ENCODE measurements around the gene SCG3.
"Not testable (repeated sequence)": the region's sequence is repeated elsewhere in the genome, so short reads cannot be mapped to it uniquely, and the experiment has no call there.

Gene SCG3

DNA sequence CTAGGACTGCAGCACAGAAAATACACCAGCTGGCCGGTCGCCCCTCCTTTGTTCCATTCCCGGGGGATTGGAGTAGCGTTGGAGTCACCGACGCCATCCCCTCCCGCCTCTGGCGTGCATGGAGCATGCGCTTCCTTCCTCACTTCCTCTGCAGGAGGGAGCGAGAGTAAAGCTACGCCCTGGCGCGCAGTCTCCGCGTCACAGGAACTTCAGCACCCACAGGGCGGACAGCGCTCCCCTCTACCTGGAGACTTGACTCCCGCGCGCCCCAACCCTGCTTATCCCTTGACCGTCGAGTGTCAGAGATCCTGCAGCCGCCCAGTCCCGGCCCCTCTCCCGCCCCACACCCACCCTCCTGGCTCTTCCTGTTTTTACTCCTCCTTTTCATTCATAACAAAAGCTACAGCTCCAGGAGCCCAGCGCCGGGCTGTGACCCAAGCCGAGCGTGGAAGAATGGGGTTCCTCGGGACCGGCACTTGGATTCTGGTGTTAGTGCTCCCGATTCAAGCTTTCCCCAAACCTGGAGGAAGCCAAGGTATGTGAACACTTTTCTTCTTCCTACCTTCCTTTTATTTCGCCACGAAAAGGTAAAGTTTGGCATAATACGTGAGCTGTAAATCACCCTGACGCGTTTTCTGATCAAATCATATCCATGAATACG, at the start of gene SCG3:
TSS of gene SCG3 (plus strand) at position 201 of the 661 bp plus-strand sequence. CDS start at position 454, 253 bp downstream.
- DNase-seq (ENCODE audit: low read depth in 2 of 2) = peak in 1 of 2 donors; percentile 0

DNA sequence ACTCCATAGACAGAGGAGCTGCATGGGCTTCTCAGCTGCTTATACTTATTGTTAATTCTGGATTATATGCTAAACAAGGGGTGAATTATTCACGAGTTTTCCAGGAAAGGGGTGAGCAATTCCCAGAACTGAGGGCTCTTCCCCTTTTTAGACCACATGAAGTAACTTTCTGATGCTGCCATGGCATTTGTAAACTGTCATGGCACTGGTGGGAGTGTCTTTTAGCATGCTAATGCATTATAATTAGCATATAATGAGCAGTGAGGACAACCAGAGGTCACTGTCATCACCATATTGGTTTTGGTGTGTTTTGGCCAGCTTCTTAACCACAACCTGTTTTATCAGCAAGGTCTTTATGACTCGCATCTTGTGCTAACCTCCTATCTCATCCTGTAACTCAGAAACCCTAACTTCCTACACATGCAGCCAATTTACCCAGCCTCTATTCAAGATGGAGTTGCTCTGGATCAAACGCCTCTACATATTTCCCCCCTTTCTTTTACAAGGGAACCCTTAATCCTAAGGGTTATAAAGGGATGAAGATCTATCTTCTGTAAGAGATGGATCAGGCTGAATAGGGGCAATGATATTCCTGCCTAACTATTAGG, 46.6 kb upstream of the SCG3 start:
- DNase-seq (ENCODE audit: low read depth in 2 of 2) = no peak

DNA sequence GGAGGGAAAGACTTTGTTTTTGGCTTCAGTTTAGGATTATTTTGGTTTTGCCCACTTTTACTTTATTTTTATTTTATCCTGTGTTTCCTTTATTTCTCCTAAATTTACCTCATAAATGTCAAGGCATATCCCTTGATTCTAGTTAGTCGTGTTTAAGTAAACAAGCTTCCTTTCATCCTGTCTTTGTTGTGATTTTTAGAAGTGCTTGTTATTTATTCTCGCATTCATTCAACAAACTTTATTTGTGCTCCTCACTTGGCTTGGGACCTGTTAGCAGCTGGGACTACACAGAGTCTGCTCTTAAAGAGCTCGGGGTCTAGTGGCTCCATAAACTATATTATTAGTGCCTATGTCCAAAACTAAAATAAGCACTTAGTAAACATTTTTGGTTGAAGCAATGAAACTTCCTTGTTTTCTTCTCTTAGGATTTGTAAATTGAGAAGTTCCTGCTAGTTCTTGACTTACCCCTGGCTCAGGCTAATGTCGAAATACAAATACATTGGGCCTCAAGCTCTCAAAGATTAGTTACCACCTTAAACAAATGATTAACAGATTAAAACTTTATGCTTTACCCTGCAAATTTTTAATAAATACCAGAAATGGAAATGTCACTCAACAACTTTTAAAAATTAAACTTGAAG, 39.7 kb upstream of the SCG3 start:
- no peak for DNase-seq (ENCODE audit: low read depth in 2 of 2)

DNA sequence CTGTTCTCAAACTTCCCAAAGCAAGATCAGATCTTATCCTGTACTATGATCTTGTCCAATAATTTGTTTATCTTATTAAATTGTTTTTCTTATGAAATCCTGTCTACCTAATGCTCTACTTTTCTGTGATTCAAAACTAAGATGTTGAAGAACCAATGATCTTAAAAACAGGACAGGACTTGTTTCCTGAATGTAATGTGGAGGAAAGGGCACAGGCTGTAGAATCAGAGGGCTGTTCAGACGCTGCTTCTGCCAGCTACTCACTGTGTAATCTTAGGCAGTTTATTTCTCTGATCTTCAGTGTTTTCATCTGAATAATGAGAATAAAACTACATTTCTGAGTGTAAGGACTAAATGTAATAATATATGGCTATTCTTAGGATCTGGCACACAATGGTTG, 38.6 kb upstream of the SCG3 start:
- no peak for DNase-seq (ENCODE audit: low read depth in 2 of 2)

DNA sequence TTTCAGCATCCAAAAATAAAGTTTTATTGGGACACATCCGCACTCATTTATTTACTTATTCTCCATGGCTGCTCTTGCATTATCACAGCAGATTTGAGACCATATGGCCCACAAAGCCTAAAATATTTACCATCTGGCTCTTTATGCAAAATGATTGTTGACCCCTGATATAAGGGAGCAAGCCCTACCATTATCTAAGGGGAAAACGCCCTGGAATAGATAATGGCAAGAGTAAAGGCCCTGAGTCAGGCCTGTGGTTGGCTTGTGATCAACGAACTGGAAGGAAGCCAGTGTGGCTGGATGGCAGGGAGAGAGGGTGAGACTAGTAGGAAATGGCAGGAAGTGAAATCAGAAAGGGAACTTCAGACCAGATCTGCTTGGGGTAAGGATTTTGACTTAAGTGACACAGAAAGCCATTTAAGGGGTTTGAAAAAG, 34.2 kb upstream of the SCG3 start:
- DNase-seq (ENCODE audit: low read depth in 2 of 2) = no peak

DNA sequence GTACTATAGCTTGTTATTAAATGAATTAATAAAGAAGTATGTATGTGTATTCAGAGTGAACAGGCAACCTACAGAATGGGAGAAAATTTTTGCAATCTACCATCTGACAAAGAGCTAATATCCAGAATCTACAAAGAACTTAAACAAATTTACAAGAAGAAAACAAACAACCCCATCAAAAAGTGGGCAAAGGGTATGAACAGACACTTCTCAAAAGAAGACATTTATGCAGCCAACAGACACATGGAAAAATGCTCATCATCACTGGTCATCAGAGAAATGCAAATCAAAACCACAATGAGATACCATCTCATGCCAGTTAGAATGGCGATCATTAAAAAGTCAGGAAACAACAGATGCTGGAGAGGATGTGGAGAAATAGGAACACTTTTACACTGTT, 33.2 kb upstream of the SCG3 start:
- not testable (repeated sequence) for DNase-seq (ENCODE audit: low read depth in 2 of 2)

DNA sequence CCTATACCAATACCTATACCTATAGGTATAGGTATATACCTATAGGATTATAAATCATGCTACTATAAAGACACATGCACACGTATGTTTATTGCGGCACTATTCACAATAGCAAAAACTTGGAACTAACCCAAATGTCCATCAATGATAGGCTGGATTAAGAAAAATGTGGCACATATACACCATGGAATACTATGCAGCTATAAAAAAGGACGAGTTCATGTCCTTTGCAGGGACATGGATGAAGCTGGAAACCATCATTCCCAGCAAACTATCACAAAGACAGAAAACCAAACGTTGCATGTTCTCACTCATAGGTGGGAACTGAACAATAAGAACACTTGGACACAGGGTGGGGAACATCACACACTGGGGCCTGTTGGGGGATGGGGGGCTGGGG, 32.7 kb upstream of the SCG3 start:
- not testable (repeated sequence) for DNase-seq (ENCODE audit: low read depth in 2 of 2)

DNA sequence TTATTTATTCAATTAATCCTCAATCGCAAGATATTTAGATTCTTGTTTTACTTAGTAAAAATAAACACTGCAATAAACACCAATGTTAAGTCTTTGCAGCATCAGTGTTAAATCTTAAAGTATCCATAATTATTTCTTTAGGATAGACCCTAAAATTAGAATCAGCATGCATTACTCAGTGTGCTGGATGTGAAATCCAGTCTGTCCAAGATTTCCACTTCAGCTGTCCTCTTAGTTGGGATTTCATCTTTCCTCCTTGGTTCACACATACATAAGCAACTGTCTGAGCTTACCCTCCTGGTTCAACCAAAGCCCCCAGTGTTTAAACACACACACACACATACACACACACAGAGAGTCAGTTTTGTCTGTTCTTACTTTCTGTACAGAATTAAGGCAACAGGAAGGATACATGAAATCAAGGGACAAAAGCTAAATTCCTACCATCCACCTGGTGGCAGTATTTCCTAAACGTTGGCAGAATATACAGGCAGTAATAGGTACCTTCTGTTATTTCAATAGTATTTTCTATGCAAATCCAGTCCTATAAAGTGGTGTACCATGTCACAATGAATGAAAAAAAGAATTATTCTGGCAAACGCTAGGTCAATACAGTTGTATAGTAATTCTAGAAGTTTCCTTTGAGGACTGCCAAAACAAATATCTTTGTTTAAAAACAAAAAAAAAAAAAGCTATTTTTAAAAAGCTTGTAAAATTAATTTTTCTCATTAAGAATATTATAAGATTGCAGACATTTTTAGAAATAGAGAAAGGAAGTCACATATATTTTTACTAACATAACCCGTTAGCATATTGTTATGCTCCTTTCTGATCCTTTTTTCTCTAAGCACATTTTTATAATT, 31.4 kb upstream of the SCG3 start:
- peak in 1 of 2 donors; percentile 17 for DNase-seq (ENCODE audit: low read depth in 2 of 2)

DNA sequence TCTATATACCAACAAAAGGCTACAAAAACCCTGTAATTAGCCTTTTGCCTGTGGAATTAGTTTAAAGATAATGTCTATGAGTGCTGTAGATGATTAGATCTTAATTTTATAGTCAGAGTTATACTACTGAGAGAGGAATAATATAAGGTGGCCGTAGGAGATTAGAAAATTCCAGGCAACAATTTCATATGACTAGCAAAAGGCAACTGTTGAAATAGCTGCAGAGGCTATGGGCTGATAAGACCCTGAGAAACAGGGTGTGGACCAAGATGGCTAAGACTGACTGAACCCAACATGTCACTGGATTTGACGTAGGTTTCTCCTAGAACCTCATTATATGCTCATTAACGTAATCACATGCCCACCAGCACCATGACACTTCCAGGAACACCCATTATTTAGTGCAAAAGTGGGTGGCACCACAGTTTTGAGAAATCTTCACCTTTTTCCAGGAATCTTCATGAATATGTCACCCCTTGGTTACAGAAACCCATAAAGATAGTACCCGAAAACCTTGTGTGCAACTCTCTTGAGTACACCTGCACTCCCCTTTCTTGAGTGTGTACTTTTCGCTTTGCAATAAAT, 29.1 kb upstream of the SCG3 start:
- DNase-seq (ENCODE audit: low read depth in 2 of 2) = no peak

DNA sequence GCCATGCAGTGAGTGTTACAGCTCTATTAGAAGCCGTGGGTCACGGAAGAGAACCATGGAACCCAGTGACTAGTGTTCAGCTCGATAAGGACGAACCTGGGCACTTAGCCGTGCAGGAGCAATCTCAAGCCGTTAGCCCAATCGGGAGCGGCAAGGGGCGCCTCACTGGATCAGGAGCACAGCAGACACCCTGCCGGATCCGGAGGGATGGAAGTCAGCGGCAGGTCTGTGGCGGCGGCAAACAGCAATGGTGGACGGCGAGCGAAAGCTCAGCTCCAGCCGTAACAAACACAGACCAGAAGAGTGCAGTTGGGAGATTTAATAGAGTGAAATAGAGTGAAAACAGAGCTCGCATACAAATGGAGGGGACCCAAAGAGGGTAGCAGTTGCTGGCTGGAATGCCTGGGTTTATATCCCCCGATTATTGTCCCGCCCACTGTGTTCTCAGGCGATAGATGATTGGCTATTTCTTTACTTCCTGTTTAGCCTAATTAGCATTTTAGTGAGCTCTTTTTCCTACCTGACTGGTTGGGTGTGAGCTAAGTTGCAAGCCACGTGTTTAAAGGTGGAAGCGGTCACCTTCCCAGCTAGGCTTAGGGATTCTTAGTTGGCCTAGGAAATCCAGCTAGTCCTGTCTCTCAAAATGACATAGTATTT, 25.8 kb upstream of the SCG3 start:
- DNase-seq (ENCODE audit: low read depth in 2 of 2) = not testable (repeated sequence)

DNA sequence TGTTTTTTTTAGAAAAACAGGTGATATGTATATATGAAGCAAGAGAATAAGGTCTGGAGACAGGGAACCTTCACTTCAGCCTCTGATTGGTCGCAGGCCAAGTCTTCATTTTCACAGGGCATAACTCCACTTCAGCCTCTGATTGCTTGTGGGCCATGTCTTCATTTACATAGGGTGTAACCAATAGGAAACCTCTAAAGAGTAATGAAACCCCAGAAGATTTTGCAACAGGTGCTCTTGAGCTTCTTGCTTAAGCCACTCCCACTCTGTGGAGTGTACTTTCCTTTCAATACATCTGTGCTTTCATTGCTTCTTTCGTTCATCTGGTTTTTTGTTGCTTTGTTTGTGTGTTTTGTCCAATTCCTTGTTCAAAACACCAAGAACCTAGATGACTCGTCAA, 22.6 kb upstream of the SCG3 start:
- no peak for DNase-seq (ENCODE audit: low read depth in 2 of 2)

DNA sequence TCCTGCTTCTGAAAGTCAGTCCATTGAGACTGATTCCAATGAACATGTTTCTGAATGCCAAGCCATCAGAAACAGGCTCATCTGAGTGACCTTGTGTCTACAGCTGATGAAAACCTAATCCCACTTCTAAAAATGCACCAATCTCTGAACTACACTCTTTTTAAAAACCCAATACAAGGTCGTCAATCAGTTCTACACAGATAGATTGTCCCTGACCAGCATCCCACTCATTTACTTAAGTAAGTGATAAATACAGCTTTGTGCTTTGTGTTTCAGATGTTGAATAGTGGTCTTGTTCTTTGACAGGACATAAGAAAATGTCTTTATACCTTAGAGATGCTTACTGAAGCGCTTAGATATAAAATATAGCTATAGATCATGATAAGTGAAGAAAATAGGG, 20.2 kb upstream of the SCG3 start:
- no peak for DNase-seq (ENCODE audit: low read depth in 2 of 2)

DNA sequence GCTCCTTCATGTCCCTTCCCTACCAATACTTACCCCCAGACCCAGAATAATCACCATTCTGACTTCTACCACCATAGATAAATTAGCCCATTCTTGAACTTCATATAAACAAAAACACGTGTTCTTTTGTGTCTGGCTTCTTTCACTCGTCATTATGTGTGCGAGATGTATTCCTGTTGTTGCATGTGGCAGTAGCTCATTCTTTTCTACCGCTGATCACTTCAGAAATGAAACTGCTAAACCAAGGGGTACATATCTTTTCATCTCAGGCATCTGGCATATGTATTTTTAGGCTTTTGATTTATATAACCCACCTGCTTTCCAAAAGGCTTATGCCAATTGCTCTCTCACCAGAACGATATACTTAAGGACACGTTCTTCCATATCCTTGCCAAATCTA, 13.8 kb upstream of the SCG3 start:
- DNase-seq (ENCODE audit: low read depth in 2 of 2) = no peak

DNA sequence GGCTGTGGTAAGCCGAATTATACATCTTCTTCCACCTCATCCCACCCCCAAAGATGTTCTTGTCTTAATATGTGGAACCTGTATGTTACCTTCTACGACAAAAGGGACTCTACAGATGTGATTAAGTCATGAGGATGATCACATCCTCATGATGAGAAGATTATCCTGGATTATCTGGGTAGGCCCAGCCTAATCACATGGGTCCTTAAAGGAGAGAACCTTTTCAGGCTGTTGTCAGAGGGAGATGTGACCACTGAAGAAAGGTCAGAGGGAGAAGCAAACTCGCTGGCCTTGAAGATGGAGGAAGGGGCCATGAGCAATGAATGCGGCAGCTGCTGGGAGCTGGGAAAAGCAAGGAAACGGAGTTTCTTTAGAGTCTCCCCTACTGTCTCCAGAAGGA, 12.9 kb upstream of the SCG3 start:
- no peak for DNase-seq (ENCODE audit: low read depth in 2 of 2)

DNA sequence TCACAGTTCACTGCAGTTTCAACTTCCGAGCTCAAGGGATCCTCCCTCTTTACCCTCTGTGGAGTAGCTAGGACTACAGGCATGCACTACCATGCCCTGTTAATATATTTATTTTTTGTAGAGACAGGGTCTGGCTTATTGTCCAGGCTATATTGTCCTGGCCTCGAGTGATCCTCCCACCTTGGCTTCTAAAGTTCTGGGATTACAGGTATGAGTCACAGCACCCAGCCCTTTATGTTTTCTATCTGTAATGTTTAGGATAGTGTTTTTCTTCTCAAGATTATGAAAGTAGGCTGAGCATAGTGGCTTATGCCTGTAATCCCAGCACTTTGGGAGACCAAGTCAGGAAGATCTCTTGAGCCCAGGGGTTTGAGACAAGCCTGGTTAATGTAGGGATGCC, 11.9 kb upstream of the SCG3 start:
- DNase-seq (ENCODE audit: low read depth in 2 of 2) = no peak

DNA sequence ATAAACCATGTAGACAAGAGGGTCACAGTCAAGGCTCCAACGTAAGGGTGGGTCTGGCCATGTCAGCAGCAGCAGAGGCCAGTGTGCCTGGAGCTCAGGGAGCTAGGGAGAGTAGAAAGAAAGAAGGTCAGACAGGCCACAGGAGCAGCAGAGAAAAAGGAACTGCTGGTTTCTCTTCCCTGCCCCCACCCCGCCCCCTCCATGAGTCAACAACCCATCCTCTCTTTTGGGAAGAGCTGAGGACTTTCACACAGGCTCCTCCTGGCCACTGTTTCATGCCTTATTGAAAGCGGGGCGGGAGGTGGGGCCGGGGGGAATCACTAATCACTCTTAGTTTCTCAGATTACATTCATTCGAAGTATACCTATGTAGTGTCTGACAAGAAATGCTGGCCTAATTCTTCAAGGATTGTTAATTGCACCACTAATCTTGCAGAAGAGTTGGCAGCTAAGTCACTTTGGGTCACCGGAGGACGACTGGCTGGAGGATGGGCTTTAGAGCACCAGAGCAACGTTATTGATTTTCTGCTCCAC, 9.1 kb upstream of the SCG3 start:
- DNase-seq (ENCODE audit: low read depth in 2 of 2) = no peak

DNA sequence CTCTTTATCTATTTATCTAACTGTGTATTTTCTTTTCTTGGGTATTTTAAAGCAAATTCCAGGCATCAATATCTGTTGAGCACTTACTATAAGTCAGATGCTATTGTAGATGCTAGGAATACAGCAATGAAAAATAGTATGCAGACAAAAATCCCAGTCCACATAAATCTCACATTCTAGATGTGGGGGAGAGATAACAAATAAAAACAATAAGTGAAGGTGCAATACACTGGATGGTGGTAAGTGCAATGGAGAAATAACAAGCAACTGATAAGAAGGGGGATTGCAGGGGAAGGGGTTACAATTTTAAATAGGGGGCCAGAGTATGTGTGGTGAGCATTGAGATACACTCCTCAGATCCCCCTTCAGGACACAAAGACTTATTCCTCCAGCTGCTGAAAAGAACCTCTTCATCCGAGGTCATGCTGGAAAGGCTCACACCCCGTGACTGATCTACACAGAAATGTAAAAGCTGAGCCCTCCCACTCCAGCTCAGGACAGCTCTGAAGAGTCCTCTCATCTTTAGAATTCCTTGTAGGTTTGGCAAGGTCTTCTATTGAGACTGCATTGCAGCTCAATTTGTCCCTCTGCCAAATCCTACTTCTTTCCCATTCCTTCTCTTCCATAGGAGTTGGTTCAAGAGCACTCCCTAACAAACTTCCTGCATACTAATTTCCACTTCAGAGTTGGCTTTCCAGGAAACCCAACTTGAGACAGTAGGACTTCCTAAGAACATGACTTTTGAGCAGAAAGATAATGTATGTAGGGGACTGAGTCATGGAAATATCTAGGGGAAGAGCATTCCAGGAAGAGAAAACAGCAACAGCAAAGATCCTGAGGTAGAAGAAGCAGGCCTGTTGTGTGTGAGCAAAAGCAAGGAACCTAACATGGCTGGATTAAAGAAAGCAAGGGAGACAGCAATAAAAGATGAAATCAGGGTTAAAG, 8.1 kb upstream of the SCG3 start:
- DNase-seq (ENCODE audit: low read depth in 2 of 2) = no peak

DNA sequence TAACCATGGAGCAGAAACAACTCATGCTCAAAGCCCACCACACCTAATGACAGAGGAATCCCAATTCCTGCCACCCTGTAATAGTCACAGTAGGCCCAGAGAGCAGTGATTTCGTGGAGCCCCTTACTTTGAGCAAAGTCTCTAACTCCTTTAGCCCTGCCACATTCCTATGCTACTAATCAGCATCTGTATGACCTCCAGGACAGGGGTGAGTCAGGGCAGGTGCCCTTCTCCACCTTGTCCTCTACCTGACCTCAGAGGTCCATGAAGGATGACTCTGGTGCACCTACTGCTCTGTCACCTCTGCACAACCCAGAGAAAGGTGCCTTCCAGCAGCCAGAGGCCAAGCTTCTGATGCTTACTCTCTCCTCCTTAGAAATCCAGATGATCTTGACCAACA, 6.1 kb upstream of the SCG3 start:
- no peak for DNase-seq (ENCODE audit: low read depth in 2 of 2)

DNA sequence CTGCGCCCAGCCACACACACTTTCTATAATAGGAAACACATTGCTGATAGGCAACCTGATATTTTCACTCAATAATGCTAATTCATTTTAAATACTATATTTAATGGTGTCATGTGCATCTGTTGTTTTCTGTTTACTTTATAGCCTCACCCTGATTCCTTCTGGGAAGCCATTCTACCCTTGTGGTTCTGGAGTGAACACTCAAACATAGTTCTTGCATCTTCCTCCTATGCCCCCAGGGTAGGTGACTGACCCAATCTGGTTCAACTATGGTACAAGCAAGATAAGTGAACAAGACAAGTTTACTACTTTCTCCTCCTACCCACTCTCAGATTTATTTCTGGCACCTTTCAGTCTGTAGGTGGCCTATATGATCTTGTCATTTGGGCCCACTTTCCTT, 4.3 kb upstream of the SCG3 start:
- no peak for DNase-seq (ENCODE audit: low read depth in 2 of 2)

DNA sequence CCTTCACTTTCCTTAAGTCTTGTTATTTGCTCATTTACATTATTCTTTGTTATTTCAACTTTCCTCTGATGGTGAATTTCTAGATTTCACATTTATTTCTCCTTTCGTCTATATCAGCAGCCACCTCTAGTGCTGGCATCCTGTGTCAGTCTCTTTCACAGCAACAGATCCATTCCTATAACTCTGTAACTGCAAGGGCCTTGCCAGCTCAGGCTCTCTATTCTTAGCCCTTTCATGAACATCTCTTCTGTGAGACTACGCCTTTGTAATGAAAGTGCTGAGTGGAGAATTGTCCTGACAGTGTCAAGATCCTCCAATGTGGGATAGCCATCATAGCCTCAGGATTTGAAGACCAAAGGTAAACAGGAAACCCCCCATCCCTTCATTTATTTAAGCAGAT, 3.9 kb upstream of the SCG3 start:
- no peak for DNase-seq (ENCODE audit: low read depth in 2 of 2)
